LNCAP (cell line): Measurements from ENCODE around the gene FLYWCH2.

ENCODE experiments used
- CTCF ChIP-seq: fragments of 450-650 bp; IDR thresholded peaks from 2 replicates; pipeline ENCODE4 v1.5.1; 2017; ENCODE audit warnings: mild to moderate bottlenecking

Gene FLYWCH2

GRCh38 chr16:2882650-2883457, at the start of gene FLYWCH2:
FLYWCH2 (plus strand) TSS chr16:2883215; CDS start chr16:2896450, 13,235 bp downstream.
- no peak for TF ChIP-seq CTCF

- TF ChIP-seq CTCF = no peak
Measured at GRCh38 chr16:2833776-2834175, 49.2 kb upstream of the FLYWCH2 start.

GRCh38 chr16:2834968-2835367, 48.0 kb upstream of the FLYWCH2 start:
- no peak for TF ChIP-seq CTCF

GRCh38 chr16:2835638-2836493, 47.1 kb upstream of the FLYWCH2 start:
- no peak for TF ChIP-seq CTCF

- TF ChIP-seq CTCF = no peak
Measured at GRCh38 chr16:2836646-2837508, 46.1 kb upstream of the FLYWCH2 start.

GRCh38 chr16:2838928-2839327, 44.1 kb upstream of the FLYWCH2 start:
- peak; percentile 25 for TF ChIP-seq CTCF
